ENCODE data around the gene EPHA1.

The EPHA1 gene

GRCh38 chr7:143385891-143386781 lies 22.5 kb downstream of the EPHA1 start:
- CTCF ChIA-PET: no interaction called here
- TF ChIP-seq TARDBP (IDR thresholded peaks at IDR 0.05): peak; percentile 99
- TF ChIP-seq BHLHE40 (IDR thresholded peaks at IDR 0.05; ENCODE audit: borderline replicate concordance): no peak
- TF ChIP-seq NFRKB (IDR thresholded peaks at IDR 0.05): no peak
- no peak for TF ChIP-seq LEF1 (IDR thresholded peaks at IDR 0.05; ENCODE audit: borderline replicate concordance)
- no peak for TF ChIP-seq FOXA1 (IDR thresholded peaks at IDR 0.05)
- no peak for TF ChIP-seq ARNT (IDR thresholded peaks at IDR 0.05)
- POLR2A ChIA-PET: no interaction called here
- no peak for DNase-seq (ENCODE audit: extremely low spot score)

GRCh38 chr7:143384661-143385631 lies 23.7 kb downstream of the EPHA1 start:
- no peak for DNase-seq (ENCODE audit: extremely low spot score)
- CTCF ChIA-PET: interaction anchor here (1.1 to 1.2 kb wide), 2 partner anchors 13 to 40 kb away, joined by 3 to 5 read pairs; no protein-coding TSS in a partner anchor
- POLR2A ChIA-PET: interaction anchor here (1.0 to 1.8 kb wide), 4 partner anchors 7 to 97 kb away, joined by 3 to 6 read pairs (median 3); partner anchors contain the start of gene CASP2
- peak; percentile 95 for TF ChIP-seq TARDBP (IDR thresholded peaks at IDR 0.05)
- no peak for TF ChIP-seq CTBP1 (IDR thresholded peaks at IDR 0.05; ENCODE audit: borderline replicate concordance)

- ChIA-PET POLR2A (interaction anchor here (1.0 to 1.8 kb wide), 4 partner anchors 8 to 96 kb away, joined by 3 to 6 read pairs (median 3); partner anchors contain the start of gene CASP2), CTCF (interaction anchor here (1.1 to 1.2 kb wide), 2 partner anchors 12 to 39 kb away, joined by 3 to 5 read pairs; no protein-coding TSS in a partner anchor)
- DNase-seq (ENCODE audit: extremely low spot score): no peak
- TF ChIP-seq LEF1 (IDR thresholded peaks at IDR 0.05; ENCODE audit: borderline replicate concordance) (no peak), ZNF384 (IDR thresholded peaks at IDR 0.05) (no peak), NFRKB (IDR thresholded peaks at IDR 0.05) (no peak), BHLHE40 (IDR thresholded peaks at IDR 0.05; ENCODE audit: borderline replicate concordance) (no peak), SUZ12 (IDR thresholded peaks at IDR 0.05) (no peak), FOXM1 (IDR thresholded peaks at IDR 0.05; ENCODE audit: borderline replicate concordance) (no peak), ELF4 (IDR thresholded peaks at IDR 0.05) (no peak)
Measured at GRCh38 chr7:143384148-143384547, 24.5 kb downstream of the EPHA1 start.

GRCh38 chr7:143383642-143383957 lies 25.1 kb downstream of the EPHA1 start:
- ChIA-PET POLR2A (interaction anchor here (1.0 to 1.8 kb wide), 3 partner anchors 9 to 96 kb away, joined by 3 to 6 read pairs (median 3); partner anchors contain the start of gene CASP2), CTCF (interaction anchor here (1.1 kb wide), 1 partner anchor 11 kb away, joined by 3 read pairs; no protein-coding TSS in a partner anchor)
- no peak for TF ChIP-seq FOXM1 (IDR thresholded peaks at IDR 0.05; ENCODE audit: borderline replicate concordance)
- no peak for TF ChIP-seq ARNT (IDR thresholded peaks at IDR 0.05)
- TF ChIP-seq NFRKB (IDR thresholded peaks at IDR 0.05): no peak
- no peak for TF ChIP-seq FOXA1 (IDR thresholded peaks at IDR 0.05)
- TF ChIP-seq CTBP1 (IDR thresholded peaks at IDR 0.05; ENCODE audit: borderline replicate concordance): no peak
- TF ChIP-seq PKNOX1 (IDR thresholded peaks at IDR 0.05): no peak
- TF ChIP-seq SP1 (IDR thresholded peaks at IDR 0.05): no peak
- TF ChIP-seq ZNF384 (IDR thresholded peaks at IDR 0.05): no peak
- no peak for TF ChIP-seq L3MBTL2 (conservative IDR thresholded peaks at IDR 0.05)
- TF ChIP-seq ELF4 (IDR thresholded peaks at IDR 0.05): no peak
- no peak for TF ChIP-seq FOXK2 (IDR thresholded peaks at IDR 0.05)
- TF ChIP-seq BHLHE40 (IDR thresholded peaks at IDR 0.05; ENCODE audit: borderline replicate concordance): no peak
- TF ChIP-seq SUZ12 (IDR thresholded peaks at IDR 0.05): no peak
- TF ChIP-seq HDGF (IDR thresholded peaks at IDR 0.05; ENCODE audit: borderline replicate concordance): no peak
- no peak for TF ChIP-seq TARDBP (IDR thresholded peaks at IDR 0.05)
- no peak for TF ChIP-seq LEF1 (IDR thresholded peaks at IDR 0.05; ENCODE audit: borderline replicate concordance)
- DNase-seq (ENCODE audit: extremely low spot score): no peak

- DNase-seq (ENCODE audit: extremely low spot score): no peak
- POLR2A ChIA-PET: interaction anchor here (1.2 kb wide), 1 partner anchor 9 kb away, joined by 3 read pairs; no protein-coding TSS in a partner anchor
- CTCF ChIA-PET: no interaction called here
- TF ChIP-seq FOXA1 (IDR thresholded peaks at IDR 0.05) (no peak), CTBP1 (IDR thresholded peaks at IDR 0.05; ENCODE audit: borderline replicate concordance) (no peak), SUZ12 (IDR thresholded peaks at IDR 0.05) (no peak), HDGF (IDR thresholded peaks at IDR 0.05; ENCODE audit: borderline replicate concordance) (no peak)
Measured at GRCh38 chr7:143382791-143383641, 25.6 kb downstream of the EPHA1 start.

GRCh38 chr7:143382126-143382790 lies 26.4 kb downstream of the EPHA1 start:
- no peak for DNase-seq (ENCODE audit: extremely low spot score)
- TF ChIP-seq FOXK2 (IDR thresholded peaks at IDR 0.05): no peak
- TF ChIP-seq CTBP1 (IDR thresholded peaks at IDR 0.05; ENCODE audit: borderline replicate concordance): no peak
- TF ChIP-seq SUZ12 (IDR thresholded peaks at IDR 0.05): no peak
- CTCF ChIA-PET: no interaction called here
- POLR2A ChIA-PET: interaction anchor here (0.6 to 1.9 kb wide), 8 partner anchors 8 to 94 kb away, joined by 3 to 7 read pairs (median 4); partner anchors contain the start of genes CASP2 and FAM131B

All from HEK293T (cell line).